GM23338 (cell line): ENCODE measurements around the gene RNF166.

Source experiments
- CREB1 ChIP-seq: fragments of 250-450 bp; sonication (Bioruptor Pico); IDR thresholded peaks from 2 replicates; pipeline ENCODE4 v1.5.0; 2020; ENCODE audit warnings: low read depth, mild to moderate bottlenecking, moderate library complexity
- CTCF ChIP-seq, 2 experiments: fragments of 200-600 bp in 1 of 2; sonication (generic) in 1 of 2; conservative IDR thresholded peaks; 2 replicates each; pipeline versions ENCODE4 v1.5.1 to v1.6.1; 2016 to 2017; ENCODE audit warnings: antibody characterized with exemption in 2 of 2, low read depth in 2 of 2, mild to moderate bottlenecking in 2 of 2, moderate library complexity in 1 of 2
- ETS1 ChIP-seq: IDR thresholded peaks from 2 replicates; pipeline ENCODE4 v1.6.1; 2016; ENCODE audit warnings: antibody characterized with exemption
- EZH2 ChIP-seq: fragments of 200-600 bp; sonication (generic); IDR thresholded peaks from one replicate; pipeline ENCODE4 v1.8.0; 2017; ENCODE audit warnings: antibody characterized with exemption, mild to moderate bottlenecking, low read depth; ENCODE audit not compliant: unreplicated experiment
- EZH2phosphoT487 ChIP-seq: fragments of 200-600 bp; sonication (generic); IDR thresholded peaks from one replicate; pipeline ENCODE4 v1.8.1; 2018; ENCODE audit warnings: antibody characterized with exemption; ENCODE audit not compliant: unreplicated experiment
- JUNB ChIP-seq: IDR thresholded peaks from one replicate; pipeline ENCODE4 v1.6.1; 2016; ENCODE audit warnings: antibody characterized with exemption; ENCODE audit not compliant: unreplicated experiment
- NANOG ChIP-seq: IDR thresholded peaks from 2 replicates; pipeline ENCODE4 v1.6.1; 2016; ENCODE audit warnings: antibody characterized with exemption, borderline replicate concordance
- POLR2AphosphoS5 ChIP-seq: IDR thresholded peaks from 2 replicates; pipeline ENCODE4 v1.6.1; 2016; ENCODE audit warnings: antibody characterized with exemption, low read depth
- REST ChIP-seq: IDR thresholded peaks from one replicate; pipeline ENCODE4 v1.6.1; 2018; ENCODE audit warnings: antibody characterized with exemption; ENCODE audit not compliant: unreplicated experiment
- STAT1 ChIP-seq: IDR thresholded peaks from one replicate; pipeline ENCODE4 v1.6.1; 2016; ENCODE audit warnings: antibody characterized with exemption; ENCODE audit not compliant: unreplicated experiment
- ZNF114 ChIP-seq: fragments of 250-450 bp; sonication (Bioruptor Pico); IDR thresholded peaks from 2 replicates; pipeline ENCODE4 v1.5.0; 2020; ENCODE audit warnings: mild to moderate bottlenecking, moderate library complexity
- ZNF331 ChIP-seq: fragments of 250-450 bp; sonication (Bioruptor Pico); IDR thresholded peaks from 2 replicates; pipeline ENCODE4 v1.5.0; 2020; ENCODE audit warnings: low read depth, mild to moderate bottlenecking, moderate library complexity
- ZNF462 ChIP-seq: fragments of 250-450 bp; sonication (Bioruptor Pico); IDR thresholded peaks from 2 replicates; pipeline ENCODE4 v1.5.0; 2020; ENCODE audit warnings: mild to moderate bottlenecking, moderate library complexity

- no peak for TF ChIP-seq EZH2phosphoT487
- no peak for TF ChIP-seq CTCF (conservative IDR thresholded peaks at IDR 0.05; ENCODE audit: low read depth in 2 of 2)
- TF ChIP-seq CREB1 (CRISPR knock-in tag), result no peak
- no peak for TF ChIP-seq POLR2AphosphoS5
- TF ChIP-seq EZH2, result no peak
- TF ChIP-seq STAT1, result no peak
- TF ChIP-seq REST, result no peak
- TF ChIP-seq ZNF331 (CRISPR knock-in tag), result no peak
- no peak for TF ChIP-seq ZNF114
- no peak for TF ChIP-seq ETS1
- TF ChIP-seq JUNB, result no peak
- TF ChIP-seq ZNF462 (CRISPR knock-in tag), result no peak
- no peak for TF ChIP-seq NANOG
These were observed 27.8 kb downstream of the RNF166 start for GRCh38 chr16:88678224-88678979.
